ENCODE measurements around the gene INTS2.
"Not testable (repeated sequence)": the region's sequence is repeated elsewhere in the genome, so short reads cannot be mapped to it uniquely, and the experiment has no call there.

Gene INTS2

DNA sequence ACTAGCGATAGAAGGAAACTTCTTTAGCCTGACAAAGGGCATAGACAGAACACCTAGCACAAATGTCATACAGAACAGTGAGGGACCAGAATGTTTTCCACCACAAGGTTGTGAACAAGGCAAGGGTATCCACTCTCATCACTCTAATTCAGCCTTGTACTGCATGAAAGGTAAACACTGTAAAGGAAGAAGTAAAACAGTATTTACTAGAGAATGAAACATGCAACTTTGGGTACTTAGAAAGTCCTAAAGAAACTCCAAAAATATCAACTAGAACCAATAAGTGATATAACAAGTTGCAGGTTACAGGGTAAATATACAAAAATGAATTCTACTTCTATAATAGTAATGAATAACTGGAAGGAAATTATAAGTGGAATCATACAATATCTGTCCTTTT is 96.7 kb downstream of the INTS2 start:
- H3K9ac ChIP-seq (ENCODE audit: low read length in 5 of 5), result no peak overlapping the region
- no peaks in the 10 kb centered on the region for H3K27me3 ChIP-seq (ENCODE audit: control insufficient read depth in 5 of 5, insufficient read depth in 4 of 5, low read length in 5 of 5)
- H3K4me3 ChIP-seq (ENCODE audit: low read depth in 1 of 5, low read length in 5 of 5), result no peak overlapping the region
- H3K36me3 ChIP-seq (ENCODE audit: control insufficient read depth in 5 of 5, insufficient read depth in 5 of 5, low read length in 5 of 5), result no peaks in the 10 kb centered on the region
- H3K4me1 ChIP-seq (ENCODE audit: control insufficient read depth in 5 of 5, insufficient read depth in 5 of 5, low read length in 5 of 5), result no peaks in the 10 kb centered on the region
- H3K27ac ChIP-seq (ENCODE audit: low read depth, low read length), result no peak overlapping the region
- H3K9me3 ChIP-seq (ENCODE audit: control insufficient read depth in 5 of 5, low read length in 5 of 5), result peaks cover 0 to 2% (median 0%) of the 10 kb centered on the region in 5 donors

DNA sequence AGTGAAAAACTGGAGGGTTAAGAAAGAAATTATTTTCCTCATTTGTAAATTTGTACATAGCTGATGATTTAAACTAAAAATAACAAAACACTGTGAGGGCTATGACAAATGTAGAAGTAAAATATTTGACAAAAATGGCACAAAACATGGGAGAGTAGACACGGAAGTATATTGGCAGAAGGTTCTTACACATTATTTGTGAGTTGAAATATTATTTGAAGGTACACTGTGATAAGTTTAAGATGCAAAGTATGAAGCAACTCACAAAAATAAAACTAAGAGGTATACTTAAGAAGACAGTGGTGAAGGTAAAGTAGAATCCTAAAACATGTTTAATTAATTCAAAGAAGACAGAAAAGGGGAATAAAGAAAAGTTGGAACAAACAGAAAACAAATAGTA is 99.1 kb downstream of the INTS2 start:
- Histone ChIP-seq H3K9me3 (ENCODE audit: control insufficient read depth in 5 of 5, low read length in 5 of 5) (peaks cover 0 to 2% (median 0%) of the 10 kb centered on the region in 5 donors), H3K4me3 (ENCODE audit: low read depth in 1 of 5, low read length in 5 of 5) (no peak overlapping the region), H3K36me3 (ENCODE audit: control insufficient read depth in 5 of 5, insufficient read depth in 5 of 5, low read length in 5 of 5) (no peaks in the 10 kb centered on the region), H3K9ac (ENCODE audit: low read length in 5 of 5) (no peak overlapping the region), H3K4me1 (ENCODE audit: control insufficient read depth in 5 of 5, insufficient read depth in 5 of 5, low read length in 5 of 5) (no peaks in the 10 kb centered on the region), H3K27ac (ENCODE audit: low read depth, low read length) (no peak overlapping the region), H3K27me3 (ENCODE audit: control insufficient read depth in 5 of 5, insufficient read depth in 4 of 5, low read length in 5 of 5) (no peaks in the 10 kb centered on the region)

DNA sequence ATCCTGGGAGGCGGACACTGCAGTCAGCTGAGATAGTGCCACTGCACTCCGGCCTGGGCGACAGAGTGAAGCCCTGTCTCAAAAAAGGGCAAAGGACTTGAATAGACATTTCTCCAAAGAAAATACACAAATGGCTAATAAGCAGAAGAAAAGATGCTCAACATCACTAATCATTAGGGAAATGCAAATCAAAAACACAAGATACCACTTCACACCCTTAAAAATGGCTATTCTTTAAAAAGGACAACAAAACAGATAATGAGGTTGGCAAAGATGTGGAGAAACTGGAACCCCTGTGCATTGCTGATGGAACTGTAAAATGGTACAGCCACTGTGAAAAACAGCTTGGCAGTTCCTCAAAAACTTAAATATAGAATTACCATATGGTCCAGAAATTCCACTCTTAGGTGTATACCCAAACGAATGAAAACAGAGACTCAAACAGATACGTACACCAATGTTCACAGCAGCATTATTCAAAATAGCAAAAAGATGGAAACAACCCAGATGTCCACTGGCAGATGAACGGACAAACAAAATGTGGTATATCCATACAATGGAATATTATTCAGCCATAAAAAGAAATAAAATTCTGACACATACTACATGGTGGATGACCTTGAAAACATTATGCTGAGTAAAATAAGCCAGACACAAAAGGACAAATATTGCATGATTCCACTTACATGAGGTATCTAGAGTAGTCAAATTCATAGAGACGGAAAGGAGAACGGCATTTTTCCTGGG is 100.0 kb downstream of the INTS2 start:
- H3K27me3 ChIP-seq (ENCODE audit: control insufficient read depth in 5 of 5, insufficient read depth in 4 of 5, low read length in 5 of 5), result no peaks in the 10 kb centered on the region
- H3K36me3 ChIP-seq (ENCODE audit: control insufficient read depth in 5 of 5, insufficient read depth in 5 of 5, low read length in 5 of 5), result no peaks in the 10 kb centered on the region
- no peak overlapping the region for H3K9ac ChIP-seq (ENCODE audit: low read length in 5 of 5)
- no peaks in the 10 kb centered on the region for H3K4me1 ChIP-seq (ENCODE audit: control insufficient read depth in 5 of 5, insufficient read depth in 5 of 5, low read length in 5 of 5)
- H3K9me3 ChIP-seq (ENCODE audit: control insufficient read depth in 5 of 5, low read length in 5 of 5), result peaks cover 0 to 2% (median 0%) of the 10 kb centered on the region in 5 donors
- H3K27ac ChIP-seq (ENCODE audit: low read depth, low read length), result no peak overlapping the region
- no peak overlapping the region for H3K4me3 ChIP-seq (ENCODE audit: low read depth in 1 of 5, low read length in 5 of 5)

DNA sequence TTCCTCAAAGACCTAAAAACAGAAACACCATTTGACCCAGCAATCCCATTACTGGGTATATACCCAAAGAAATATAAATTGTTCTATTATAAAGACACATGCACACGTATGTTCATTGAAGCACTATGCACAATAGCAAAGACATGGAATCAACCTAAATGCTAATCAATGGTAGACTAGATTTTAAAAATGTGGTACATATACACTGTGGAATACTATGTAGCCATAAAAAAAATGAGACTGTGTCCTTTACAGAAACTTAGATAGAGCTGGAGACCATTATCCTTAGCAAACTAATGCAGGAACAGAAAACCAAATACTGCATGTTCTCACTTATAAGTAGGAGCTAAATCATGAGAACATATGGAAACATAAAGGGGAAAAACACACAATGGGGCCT is 100.9 kb downstream of the INTS2 start:
- H3K9ac ChIP-seq (ENCODE audit: low read length in 5 of 5); H3K27ac ChIP-seq (ENCODE audit: low read depth, low read length); H3K4me3 ChIP-seq (ENCODE audit: low read depth in 1 of 5, low read length in 5 of 5); H3K27me3 ChIP-seq (ENCODE audit: control insufficient read depth in 5 of 5, insufficient read depth in 4 of 5, low read length in 5 of 5); H3K4me1 ChIP-seq (ENCODE audit: control insufficient read depth in 5 of 5, insufficient read depth in 5 of 5, low read length in 5 of 5); H3K9me3 ChIP-seq (ENCODE audit: control insufficient read depth in 5 of 5, low read length in 5 of 5); H3K36me3 ChIP-seq (ENCODE audit: control insufficient read depth in 5 of 5, insufficient read depth in 5 of 5, low read length in 5 of 5): not testable (repeated sequence)

DNA sequence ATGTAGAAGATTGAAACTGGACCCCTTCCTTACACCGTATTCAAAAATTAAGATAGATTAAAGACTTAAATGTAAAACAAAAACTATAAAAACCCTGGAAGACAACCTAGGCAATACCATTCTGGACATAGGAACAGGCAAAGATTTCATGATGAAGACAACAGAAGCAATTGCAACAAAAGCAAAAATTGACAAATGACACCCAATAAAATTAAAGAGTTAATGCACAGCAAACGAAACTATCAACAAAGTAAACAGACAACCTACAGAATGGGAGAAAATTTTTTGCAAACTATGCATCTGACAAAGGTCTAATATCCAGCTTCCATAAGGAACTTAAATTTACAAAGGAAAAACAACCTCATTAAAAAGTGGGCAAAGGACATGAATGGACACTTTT is 101.6 kb downstream of the INTS2 start:
- H3K27ac ChIP-seq (ENCODE audit: low read depth, low read length); H3K4me3 ChIP-seq (ENCODE audit: low read depth in 1 of 5, low read length in 5 of 5); H3K36me3 ChIP-seq (ENCODE audit: control insufficient read depth in 5 of 5, insufficient read depth in 5 of 5, low read length in 5 of 5); H3K9ac ChIP-seq (ENCODE audit: low read length in 5 of 5); H3K9me3 ChIP-seq (ENCODE audit: control insufficient read depth in 5 of 5, low read length in 5 of 5); H3K4me1 ChIP-seq (ENCODE audit: control insufficient read depth in 5 of 5, insufficient read depth in 5 of 5, low read length in 5 of 5); H3K27me3 ChIP-seq (ENCODE audit: control insufficient read depth in 5 of 5, insufficient read depth in 4 of 5, low read length in 5 of 5): not testable (repeated sequence)

DNA sequence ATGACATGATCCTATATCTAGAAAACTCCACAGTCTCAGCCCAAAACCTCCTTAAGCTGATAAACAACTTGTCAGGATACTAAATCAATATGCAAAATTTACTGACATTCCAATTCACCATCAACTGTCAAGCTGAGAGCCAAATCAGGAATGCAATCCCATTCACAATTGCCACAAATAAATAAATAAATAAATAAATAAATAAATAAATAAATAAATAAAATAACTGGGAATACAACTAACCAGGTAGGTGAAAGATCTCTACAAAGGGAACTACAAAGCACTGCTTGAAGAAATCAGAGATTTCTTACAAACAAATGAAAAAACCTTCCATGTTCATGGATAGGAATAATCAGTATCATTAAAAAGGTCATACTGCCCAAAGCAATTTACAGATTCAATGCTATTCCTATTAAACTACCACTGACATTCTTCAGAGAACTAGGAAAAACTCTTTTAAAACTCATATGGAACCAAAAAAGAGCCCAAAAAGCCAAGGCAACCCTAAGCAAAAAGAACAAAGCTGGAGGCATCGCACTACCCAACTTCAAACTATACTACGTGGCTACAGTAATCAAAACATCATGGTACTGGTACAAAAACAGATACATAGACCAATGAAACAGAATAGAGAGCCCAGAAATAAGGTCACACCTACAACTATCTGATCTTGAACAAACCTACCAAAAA is 102.2 kb downstream of the INTS2 start:
- Histone ChIP-seq H3K9ac (ENCODE audit: low read length in 5 of 5) (no peak overlapping the region), H3K36me3 (ENCODE audit: control insufficient read depth in 5 of 5, insufficient read depth in 5 of 5, low read length in 5 of 5) (no peaks in the 10 kb centered on the region), H3K9me3 (ENCODE audit: control insufficient read depth in 5 of 5, low read length in 5 of 5) (peaks cover 0 to 2% (median 0%) of the 10 kb centered on the region in 5 donors), H3K4me1 (ENCODE audit: control insufficient read depth in 5 of 5, insufficient read depth in 5 of 5, low read length in 5 of 5) (no peaks in the 10 kb centered on the region), H3K4me3 (ENCODE audit: low read depth in 1 of 5, low read length in 5 of 5) (no peak overlapping the region), H3K27me3 (ENCODE audit: control insufficient read depth in 5 of 5, insufficient read depth in 4 of 5, low read length in 5 of 5) (no peaks in the 10 kb centered on the region), H3K27ac (ENCODE audit: low read depth, low read length) (no peak overlapping the region)

DNA sequence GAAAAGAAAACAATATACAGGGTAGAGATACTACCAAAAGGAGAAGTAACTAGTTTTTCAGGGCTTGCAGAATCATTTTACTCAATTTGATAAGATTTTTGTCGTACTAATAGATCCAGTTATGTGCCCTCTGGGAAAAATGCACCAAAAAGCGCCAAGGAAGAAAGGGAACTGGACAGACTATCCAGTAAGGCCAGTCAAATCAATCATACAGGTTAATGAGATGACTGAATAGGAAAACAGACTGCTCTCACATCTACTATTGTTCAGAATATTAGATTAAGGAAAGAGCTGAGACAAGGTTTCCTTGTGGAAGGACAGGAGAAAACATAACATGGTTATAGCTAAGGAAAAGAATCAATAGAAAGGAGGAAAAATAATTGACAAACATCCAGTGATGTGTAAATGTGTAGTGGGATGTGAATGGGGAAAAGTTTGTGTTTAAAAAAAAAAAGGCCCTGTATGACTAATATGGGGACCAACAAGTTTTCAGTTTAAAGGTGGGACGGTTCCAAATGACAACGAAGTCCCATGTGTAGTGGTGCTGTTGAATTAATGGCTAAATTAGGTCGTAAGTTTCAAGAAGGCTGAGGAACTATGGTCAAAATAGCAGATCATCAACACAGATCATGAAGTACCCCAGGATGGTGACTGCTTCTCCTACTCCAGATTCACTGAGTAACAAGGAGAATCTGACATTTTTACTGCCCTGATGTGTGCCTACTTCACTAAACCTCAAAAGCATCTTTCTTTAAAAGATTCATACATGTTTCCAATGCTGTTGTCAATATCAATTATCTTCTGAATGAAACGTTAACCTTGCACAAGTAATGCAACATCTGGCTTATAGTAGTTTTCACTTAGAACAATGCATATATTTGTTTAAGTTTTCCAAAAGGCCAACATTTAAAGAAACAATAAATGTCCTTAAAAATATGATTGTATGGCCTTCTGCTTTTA is 105.2 kb downstream of the INTS2 start:
- no peak overlapping the region for H3K4me3 ChIP-seq (ENCODE audit: low read depth in 1 of 5, low read length in 5 of 5)

DNA sequence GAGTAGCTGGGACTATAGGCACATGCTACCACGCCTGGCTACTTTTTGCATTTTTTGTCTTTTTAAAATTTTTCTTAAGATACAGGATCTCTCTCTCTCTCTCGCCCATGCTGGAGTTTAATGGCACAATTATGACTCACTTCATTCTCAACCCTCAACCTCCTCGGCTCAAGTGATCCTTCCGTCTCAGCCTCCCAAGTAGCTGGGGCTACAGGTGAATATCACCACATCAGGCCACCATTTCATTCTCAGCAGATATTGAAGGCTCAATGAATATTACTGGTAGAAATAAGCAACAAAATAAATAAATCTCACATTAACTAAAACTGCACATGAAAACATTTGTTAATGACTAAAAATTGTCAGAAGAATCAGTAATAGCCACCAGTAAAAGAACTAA is 106.1 kb downstream of the INTS2 start:
- Histone ChIP-seq H3K9ac (ENCODE audit: low read length in 5 of 5) (no peak overlapping the region), H3K27ac (ENCODE audit: low read depth, low read length) (no peak overlapping the region), H3K4me3 (ENCODE audit: low read depth in 1 of 5, low read length in 5 of 5) (no peak overlapping the region), H3K36me3 (ENCODE audit: control insufficient read depth in 5 of 5, insufficient read depth in 5 of 5, low read length in 5 of 5) (no peaks in the 10 kb centered on the region), H3K27me3 (ENCODE audit: control insufficient read depth in 5 of 5, insufficient read depth in 4 of 5, low read length in 5 of 5) (no peaks in the 10 kb centered on the region), H3K4me1 (ENCODE audit: control insufficient read depth in 5 of 5, insufficient read depth in 5 of 5, low read length in 5 of 5) (no peaks in the 10 kb centered on the region), H3K9me3 (ENCODE audit: control insufficient read depth in 5 of 5, low read length in 5 of 5) (peaks cover 0 to 2% (median 0%) of the 10 kb centered on the region in 5 donors)

More for the DNA sequence above, 105.2 kb downstream of the INTS2 start:
- H3K27ac ChIP-seq (ENCODE audit: low read depth, low read length), result no peak overlapping the region
- no peaks in the 10 kb centered on the region for H3K36me3 ChIP-seq (ENCODE audit: control insufficient read depth in 5 of 5, insufficient read depth in 5 of 5, low read length in 5 of 5)
- no peak overlapping the region for H3K9ac ChIP-seq (ENCODE audit: low read length in 5 of 5)
- no peaks in the 10 kb centered on the region for H3K4me1 ChIP-seq (ENCODE audit: control insufficient read depth in 5 of 5, insufficient read depth in 5 of 5, low read length in 5 of 5)
- H3K27me3 ChIP-seq (ENCODE audit: control insufficient read depth in 5 of 5, insufficient read depth in 4 of 5, low read length in 5 of 5), result no peaks in the 10 kb centered on the region
- peaks cover 0 to 2% (median 0%) of the 10 kb centered on the region in 5 donors for H3K9me3 ChIP-seq (ENCODE audit: control insufficient read depth in 5 of 5, low read length in 5 of 5)

DNA sequence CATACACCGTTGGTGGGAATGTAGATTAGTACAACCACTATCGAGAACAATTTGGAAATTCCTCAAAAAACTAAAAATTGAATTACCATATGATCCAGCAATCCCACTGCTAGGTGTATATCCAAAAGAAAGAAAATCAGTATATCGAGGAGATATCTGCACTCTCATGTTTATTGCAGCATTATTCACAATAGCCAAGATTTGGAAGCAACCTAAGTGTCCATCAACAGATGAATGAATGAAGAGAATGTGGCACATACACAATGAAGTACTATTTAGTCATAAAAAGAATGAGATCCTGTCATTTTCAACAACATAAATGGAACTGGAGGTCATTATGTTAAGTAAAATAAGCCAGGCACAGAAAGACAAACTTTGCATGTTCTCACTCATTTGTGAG is 108.5 kb downstream of the INTS2 start:
- H3K27me3 ChIP-seq (ENCODE audit: control insufficient read depth in 5 of 5, insufficient read depth in 4 of 5, low read length in 5 of 5); H3K9ac ChIP-seq (ENCODE audit: low read length in 5 of 5); H3K4me3 ChIP-seq (ENCODE audit: low read depth in 1 of 5, low read length in 5 of 5); H3K4me1 ChIP-seq (ENCODE audit: control insufficient read depth in 5 of 5, insufficient read depth in 5 of 5, low read length in 5 of 5); H3K36me3 ChIP-seq (ENCODE audit: control insufficient read depth in 5 of 5, insufficient read depth in 5 of 5, low read length in 5 of 5); H3K9me3 ChIP-seq (ENCODE audit: control insufficient read depth in 5 of 5, low read length in 5 of 5); H3K27ac ChIP-seq (ENCODE audit: low read depth, low read length): not testable (repeated sequence)

DNA sequence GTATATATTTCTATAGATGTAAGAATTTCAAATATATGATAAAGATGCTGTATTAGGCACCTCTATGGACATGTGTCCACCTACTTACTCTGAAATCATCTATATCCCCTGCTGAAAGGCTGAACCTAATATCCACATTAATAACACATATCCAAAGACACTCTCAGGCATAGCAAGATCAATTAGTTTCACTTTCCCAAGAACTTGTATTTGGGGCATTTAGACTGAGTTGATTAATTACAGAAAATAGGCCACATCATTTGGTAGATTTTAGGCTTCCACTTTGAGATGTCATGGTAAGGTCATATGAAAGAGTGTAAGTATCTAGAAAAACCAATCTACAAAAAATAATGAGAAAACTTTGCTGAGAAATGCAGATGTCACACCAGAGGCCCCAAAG is 109.6 kb downstream of the INTS2 start:
- H3K27ac ChIP-seq (ENCODE audit: low read depth, low read length), result no peak overlapping the region
- no peak overlapping the region for H3K9ac ChIP-seq (ENCODE audit: low read length in 5 of 5)
- H3K36me3 ChIP-seq (ENCODE audit: control insufficient read depth in 5 of 5, insufficient read depth in 5 of 5, low read length in 5 of 5), result no peaks in the 10 kb centered on the region
- peaks cover 0 to 2% (median 0%) of the 10 kb centered on the region in 5 donors for H3K9me3 ChIP-seq (ENCODE audit: control insufficient read depth in 5 of 5, low read length in 5 of 5)
- no peak overlapping the region for H3K4me3 ChIP-seq (ENCODE audit: low read depth in 1 of 5, low read length in 5 of 5)
- no peaks in the 10 kb centered on the region for H3K27me3 ChIP-seq (ENCODE audit: control insufficient read depth in 5 of 5, insufficient read depth in 4 of 5, low read length in 5 of 5)
- H3K4me1 ChIP-seq (ENCODE audit: control insufficient read depth in 5 of 5, insufficient read depth in 5 of 5, low read length in 5 of 5), result no peaks in the 10 kb centered on the region
